Loucy (cell line): ENCODE data around the gene YIPF6.
"Not testable (repeated sequence)": the region's sequence is repeated elsewhere in the genome, so short reads cannot be mapped to it uniquely, and the experiment has no call there.

ENCODE experiments used
- EZH2phosphoT487 ChIP-seq: fragments of 200-600 bp; IDR thresholded peaks from 2 replicates; pipeline ENCODE4 v1.6.1; 2018; ENCODE audit warnings: antibody characterized with exemption, mild to moderate bottlenecking, moderate library complexity, borderline replicate concordance
- TF ChIP-seq, protein P1 (sequence below): fragments of 200-600 bp; sonication (generic); conservative IDR thresholded peaks from 2 replicates; pipeline ENCODE4 v1.5.1; 2014; ENCODE audit warnings: mild to moderate bottlenecking, antibody characterized with exemption, low read length

DNA sequence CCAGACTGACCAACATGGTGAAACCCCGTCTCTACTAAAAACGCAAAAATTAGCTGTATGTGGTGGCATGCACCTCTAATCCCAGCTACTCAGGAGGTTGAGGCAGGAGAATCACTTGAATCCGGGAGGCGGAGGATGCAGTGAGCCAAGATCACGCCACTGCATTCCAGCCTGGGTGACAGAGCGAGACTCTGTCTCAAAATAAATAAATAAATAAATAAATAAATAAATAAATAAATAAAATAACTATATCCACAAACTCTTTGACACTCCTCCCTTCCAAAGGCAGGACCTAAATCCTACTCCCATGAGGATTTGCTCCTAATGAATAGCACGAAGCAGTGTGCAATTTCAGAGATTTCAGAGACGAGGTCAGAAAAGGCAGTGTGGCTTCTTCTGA lies 58.3 kb downstream of the YIPF6 start:
- TF ChIP-seq, protein P1, sequence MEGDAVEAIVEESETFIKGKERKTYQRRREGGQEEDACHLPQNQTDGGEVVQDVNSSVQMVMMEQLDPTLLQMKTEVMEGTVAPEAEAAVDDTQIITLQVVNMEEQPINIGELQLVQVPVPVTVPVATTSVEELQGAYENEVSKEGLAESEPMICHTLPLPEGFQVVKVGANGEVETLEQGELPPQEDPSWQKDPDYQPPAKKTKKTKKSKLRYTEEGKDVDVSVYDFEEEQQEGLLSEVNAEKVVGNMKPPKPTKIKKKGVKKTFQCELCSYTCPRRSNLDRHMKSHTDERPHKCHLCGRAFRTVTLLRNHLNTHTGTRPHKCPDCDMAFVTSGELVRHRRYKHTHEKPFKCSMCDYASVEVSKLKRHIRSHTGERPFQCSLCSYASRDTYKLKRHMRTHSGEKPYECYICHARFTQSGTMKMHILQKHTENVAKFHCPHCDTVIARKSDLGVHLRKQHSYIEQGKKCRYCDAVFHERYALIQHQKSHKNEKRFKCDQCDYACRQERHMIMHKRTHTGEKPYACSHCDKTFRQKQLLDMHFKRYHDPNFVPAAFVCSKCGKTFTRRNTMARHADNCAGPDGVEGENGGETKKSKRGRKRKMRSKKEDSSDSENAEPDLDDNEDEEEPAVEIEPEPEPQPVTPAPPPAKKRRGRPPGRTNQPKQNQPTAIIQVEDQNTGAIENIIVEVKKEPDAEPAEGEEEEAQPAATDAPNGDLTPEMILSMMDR, result not testable (repeated sequence)
- TF ChIP-seq EZH2phosphoT487, result not testable (repeated sequence)
